SK-N-SH treated with all-trans-retinoic acid at 6 μM for 48 hours (cell line): ENCODE results near the gene STX12.
"Not testable (repeated sequence)": the region's sequence is repeated elsewhere in the genome, so short reads cannot be mapped to it uniquely, and the experiment has no call there.

ENCODE experiments used
- ATAC-seq: fragments of 200-7000 bp; cut with Tn5 transposase; 3 replicates; pipeline ENCODE4 v1.9.1; 2020; ENCODE audit warnings: mild to moderate bottlenecking, moderate library complexity
- BACH2 ChIP-seq: fragments of 250-450 bp; sonication (Bioruptor Pico); IDR thresholded peaks from 2 replicates; pipeline ENCODE4 v1.9.0; 2021; ENCODE audit warnings: mild to moderate bottlenecking, borderline replicate concordance
- CREB5 ChIP-seq: fragments of 250-450 bp; sonication (Bioruptor Pico); IDR thresholded peaks from 2 replicates; pipeline ENCODE4 v1.5.1; 2020; ENCODE audit warnings: low read depth, mild to moderate bottlenecking, moderate library complexity
- CSDC2 ChIP-seq: fragments of 250-450 bp; sonication (Bioruptor Pico); IDR thresholded peaks from 2 replicates; pipeline ENCODE4 v1.5.0; 2020; ENCODE audit warnings: mild to moderate bottlenecking, moderate library complexity
- CSRNP3 ChIP-seq: fragments of 250-450 bp; sonication (Bioruptor Pico); IDR thresholded peaks from 2 replicates; pipeline ENCODE4 v1.5.1; 2021; ENCODE audit warnings: mild to moderate bottlenecking, moderate library complexity
- ESRRG ChIP-seq: fragments of 250-450 bp; sonication (Bioruptor Pico); IDR thresholded peaks from 2 replicates; pipeline ENCODE4 v1.6.1; 2021; ENCODE audit warnings: mild to moderate bottlenecking
- GLIS3 ChIP-seq: fragments of 250-450 bp; sonication (Bioruptor Pico); IDR thresholded peaks from 2 replicates; pipeline ENCODE4 v1.5.0; 2020; ENCODE audit warnings: mild to moderate bottlenecking, moderate library complexity
- ISL1 ChIP-seq: fragments of 250-450 bp; sonication (Bioruptor Pico); IDR thresholded peaks from 2 replicates; pipeline ENCODE4 v2.1.2; 2022; ENCODE audit warnings: mild to moderate bottlenecking, moderate library complexity
- OSR1 ChIP-seq: fragments of 250-450 bp; sonication (Bioruptor Pico); IDR thresholded peaks from 2 replicates; pipeline ENCODE4 v1.8.0; 2022; ENCODE audit warnings: moderate library complexity, mild to moderate bottlenecking, inconsistent platforms
- POU6F1 ChIP-seq: fragments of 250-450 bp; sonication (Bioruptor Pico); IDR thresholded peaks from 2 replicates; pipeline ENCODE4 v1.8.0; 2021; ENCODE audit warnings: low read depth, mild to moderate bottlenecking, moderate library complexity, borderline replicate concordance
- PPARA ChIP-seq: fragments of 250-450 bp; sonication (Bioruptor Pico); IDR thresholded peaks from 2 replicates; pipeline ENCODE4 v1.5.0; 2020; ENCODE audit warnings: mild to moderate bottlenecking, borderline replicate concordance
- RARB ChIP-seq: fragments of 250-450 bp; sonication (Bioruptor Pico); IDR thresholded peaks from 2 replicates; pipeline ENCODE4 v1.8.0; 2021; ENCODE audit warnings: mild to moderate bottlenecking, moderate library complexity
- TCF4 ChIP-seq: fragments of 250-450 bp; sonication (Bioruptor Pico); IDR thresholded peaks from 2 replicates; pipeline ENCODE4 v1.8.0; 2021; ENCODE audit warnings: mild to moderate bottlenecking, moderate library complexity, borderline replicate concordance
- ZC3H10 ChIP-seq: fragments of 250-450 bp; sonication (Bioruptor Pico); IDR thresholded peaks from 2 replicates; pipeline ENCODE4 v1.5.1; 2021; ENCODE audit warnings: mild to moderate bottlenecking, moderate library complexity
- ZNF565 ChIP-seq: fragments of 450-650 bp; formaldehyde crosslinking; conservative IDR thresholded peaks from 2 replicates; pipeline ENCODE4 v1.5.0; 2020; ENCODE audit warnings: low read depth, mild to moderate bottlenecking, moderate library complexity
- ZNF70 ChIP-seq: fragments of 450-650 bp; formaldehyde crosslinking; IDR thresholded peaks from 2 replicates; pipeline ENCODE4 v1.5.0; 2020; ENCODE audit warnings: mild to moderate bottlenecking, moderate library complexity
- ZNF8 ChIP-seq: fragments of 450-650 bp; formaldehyde crosslinking; IDR thresholded peaks from 2 replicates; pipeline ENCODE4 v1.5.0; 2020; ENCODE audit warnings: mild to moderate bottlenecking, moderate library complexity

STX12 gene

GRCh38 chr1:27824411-27824810 is 51.4 kb downstream of the STX12 start:
- ATAC-seq: no peak
- TF ChIP-seq PPARA (CRISPR knock-in tag) (no peak), CSRNP3 (no peak), OSR1 (no peak), ZNF565 (CRISPR knock-in tag) (no peak), POU6F1 (CRISPR knock-in tag) (no peak), ZNF70 (CRISPR knock-in tag) (no peak), GLIS3 (no peak), CSDC2 (CRISPR knock-in tag) (no peak), CREB5 (CRISPR knock-in tag) (no peak)

- not testable (repeated sequence) for ATAC-seq
Observed at GRCh38 chr1:27829339-27829960, 56.4 kb downstream of the STX12 start.

- no peak for TF ChIP-seq RARB (CRISPR knock-in tag)
- no peak for TF ChIP-seq PPARA (CRISPR knock-in tag)
- TF ChIP-seq CREB5 (CRISPR knock-in tag): no peak
- no peak for TF ChIP-seq ZNF8
- no peak for TF ChIP-seq OSR1
- ATAC-seq: peak; percentile 100
Observed at GRCh38 chr1:27830621-27831440, 57.8 kb downstream of the STX12 start, which contains the start of gene PPP1R8. PPP1R8 (plus strand) TSS chr1:27830782; CDS start chr1:27830836, 54 bp downstream.

GRCh38 chr1:27831568-27832410 is 58.8 kb downstream of the STX12 start:
- no peak for ATAC-seq

GRCh38 chr1:27832762-27833161 is 59.7 kb downstream of the STX12 start:
- ATAC-seq: no peak
- TF ChIP-seq TCF4 (CRISPR knock-in tag) (no peak), ZC3H10 (CRISPR knock-in tag) (no peak), POU6F1 (CRISPR knock-in tag) (no peak), ZNF8 (no peak), ZNF70 (CRISPR knock-in tag) (no peak), CSDC2 (CRISPR knock-in tag) (no peak), OSR1 (no peak), PPARA (CRISPR knock-in tag) (no peak)

More at GRCh38 chr1:27831568-27832410, 58.8 kb downstream of the STX12 start:
- TF ChIP-seq ZNF565 (CRISPR knock-in tag) (no peak), BACH2 (CRISPR knock-in tag) (no peak), ZNF8 (no peak), ESRRG (CRISPR knock-in tag) (no peak), RARB (CRISPR knock-in tag) (no peak), ISL1 (no peak), PPARA (CRISPR knock-in tag) (no peak)
